ENCODE results near the gene MYO5A. TPM values are rescaled to one million over a fixed set of nuclear protein-coding genes. Genes with fewer than 3 reads are reported as not detected.

Gene MYO5A
- total and polyA plus RNA-seq, 2 donors (not counting 3 experiments of a cell fraction or from before 2014, with no cell fraction given) = 31.9 to 91.9 TPM

DNA sequence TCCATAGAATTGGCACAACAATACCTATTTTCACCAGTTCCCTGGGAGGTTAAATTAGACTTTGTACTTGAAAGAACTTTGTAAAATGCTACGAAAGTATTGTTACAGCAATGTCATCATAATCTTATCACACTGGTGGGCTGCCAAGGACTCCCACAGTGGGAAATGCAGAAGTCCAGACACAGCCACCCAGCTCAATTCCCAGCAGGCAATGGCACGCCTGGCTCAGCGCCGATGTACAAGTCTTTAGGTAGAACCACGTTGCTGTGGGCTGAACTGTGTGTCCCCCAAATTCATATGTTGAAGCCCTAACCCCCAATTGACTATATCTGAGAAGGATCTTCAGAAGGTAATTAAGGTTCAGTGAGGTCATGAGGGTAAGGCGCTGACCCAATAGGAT is 245.4 kb downstream of the MYO5A start:
- Histone ChIP-seq H3K9ac (replicated peaks; ENCODE audit: extremely low read depth, insufficient read depth, low read length) (no peak overlapping the region), H4K20me1 (replicated peaks; ENCODE audit: control insufficient read depth, extremely low read depth, insufficient read depth, low read length) (no peaks in the 10 kb centered on the region), H3K4me1 (ENCODE audit: control insufficient read depth, extremely low read depth, insufficient read depth, low read length) (no peaks in the 10 kb centered on the region), H3K79me2 (ENCODE audit: control insufficient read depth, insufficient read depth, low read length) (no peaks in the 10 kb centered on the region), H3K27me3 (ENCODE audit: control insufficient read depth in 2 of 2, insufficient read depth in 2 of 2, low read length in 2 of 2) (no peaks in the 10 kb centered on the region), H2AFZ (ENCODE audit: low read depth, low read length) (no peak overlapping the region), H3K9me1 (replicated peaks; ENCODE audit: control insufficient read depth, extremely low read depth, insufficient read depth, low read length) (no peaks in the 10 kb centered on the region), H3K9me3 (replicated peaks; ENCODE audit: control insufficient read depth, insufficient read depth, low read length) (no peaks in the 10 kb centered on the region), H3K27ac (ENCODE audit: insufficient read depth, low read depth, low read length) (no peak overlapping the region), H3K36me3 (ENCODE audit: control insufficient read depth in 2 of 2, extremely low read depth in 1 of 2, insufficient read depth in 2 of 2, low read length in 2 of 2) (peaks cover 0 to 4% of the 10 kb centered on the region in 2 experiments), H3K4me3 (replicated peaks in 1 of 3; ENCODE audit: insufficient read depth in 1 of 3, low read depth in 1 of 3, low read length in 3 of 3) (no peak overlapping the region), H3K4me2 (ENCODE audit: insufficient read depth, low read length) (no peak overlapping the region)
- dilution Hi-C loops (cut with MboI; ENCODE audit: extremely low pct_ligation_motif_present, low sequenced_read_pairs) = no loop called here
- ChIA-PET POLR2A (no interaction called here), CTCF (no interaction called here)
- DNase-seq (ENCODE audit: low read depth, low spot score) = no peak
- FAIRE-seq = no peak
- intact Hi-C loops (cut with micrococcal nuclease) = no loop called here
- TF ChIP-seq POLR2AphosphoS5 (IDR thresholded peaks at IDR 0.05; ENCODE audit: insufficient read depth, low read depth, low read length) = no peak
- TF ChIP-seq FOS (IDR thresholded peaks at IDR 0.05; ENCODE audit: borderline replicate concordance, insufficient read depth, low read length) = no peak
- no peak for TF ChIP-seq EZH2 (IDR thresholded peaks at IDR 0.05; ENCODE audit: borderline replicate concordance, low read depth, low read length, severe bottlenecking)
- TF ChIP-seq MAX (IDR thresholded peaks at IDR 0.05; ENCODE audit: insufficient read depth, insufficient read length) = no peak
- no peak for TF ChIP-seq GATA2 (IDR thresholded peaks at IDR 0.05; ENCODE audit: insufficient read depth, insufficient read length, low read depth, low read length)
- TF ChIP-seq POLR2A (IDR thresholded peaks at IDR 0.05; ENCODE audit: low read depth, low read length) = no peak
- no peak for TF ChIP-seq MYC (IDR thresholded peaks at IDR 0.05; ENCODE audit: low read depth, low read length)
- TF ChIP-seq JUN (IDR thresholded peaks at IDR 0.05; ENCODE audit: borderline replicate concordance, insufficient read depth, insufficient read length, low read depth) = no peak
- TF ChIP-seq CTCF (IDR thresholded peaks at IDR 0.05; ENCODE audit: extremely low read depth in 1 of 2, insufficient read depth in 1 of 2, low read depth in 1 of 2, low read length in 2 of 2) = no peak
- BruUV-seq (replicated peaks) = no TSS peak

All from endothelial cell of umbilical vein (primary cell).